IPS DF 19.7 (cell line): ENCODE data around the gene ZCCHC14.
"Not testable (repeated sequence)": the region's sequence is repeated elsewhere in the genome, so short reads cannot be mapped to it uniquely, and the experiment has no call there.

Experiments
- DNase-seq: peaks from one replicate; pipeline ENCODE4 v3.0.0-alpha.2; 2013; ENCODE audit warnings: low read depth, low spot score

The ZCCHC14 gene

GRCh38 chr16:87524407-87524806, 31.6 kb upstream of the ZCCHC14 start:
- no peak for DNase-seq

GRCh38 chr16:87523605-87524004, 30.8 kb upstream of the ZCCHC14 start:
- DNase-seq, result not testable (repeated sequence)

- DNase-seq, result not testable (repeated sequence)
Observed at GRCh38 chr16:87521764-87522163, 28.9 kb upstream of the ZCCHC14 start.

DNA sequence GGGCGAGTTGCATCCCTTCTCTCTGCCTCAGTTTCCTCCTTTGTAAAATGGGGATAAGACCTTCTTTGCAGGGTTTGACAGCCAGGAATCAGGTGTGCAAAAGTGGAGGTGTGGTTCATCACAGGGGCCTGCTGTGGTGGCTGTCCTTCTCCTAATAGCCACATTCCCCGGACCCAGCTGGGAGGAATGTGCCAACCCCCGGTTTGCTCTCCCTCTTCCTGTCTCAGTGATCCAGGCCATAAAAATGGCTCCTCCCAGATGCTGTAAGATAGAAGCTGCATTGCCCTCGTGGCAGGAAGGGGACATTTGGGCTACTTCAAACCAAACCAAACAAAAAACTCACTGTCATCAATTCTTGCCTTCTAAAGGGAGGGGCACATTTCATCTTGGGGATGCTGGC, 26.3 kb upstream of the ZCCHC14 start:
- not testable (repeated sequence) for DNase-seq

DNA sequence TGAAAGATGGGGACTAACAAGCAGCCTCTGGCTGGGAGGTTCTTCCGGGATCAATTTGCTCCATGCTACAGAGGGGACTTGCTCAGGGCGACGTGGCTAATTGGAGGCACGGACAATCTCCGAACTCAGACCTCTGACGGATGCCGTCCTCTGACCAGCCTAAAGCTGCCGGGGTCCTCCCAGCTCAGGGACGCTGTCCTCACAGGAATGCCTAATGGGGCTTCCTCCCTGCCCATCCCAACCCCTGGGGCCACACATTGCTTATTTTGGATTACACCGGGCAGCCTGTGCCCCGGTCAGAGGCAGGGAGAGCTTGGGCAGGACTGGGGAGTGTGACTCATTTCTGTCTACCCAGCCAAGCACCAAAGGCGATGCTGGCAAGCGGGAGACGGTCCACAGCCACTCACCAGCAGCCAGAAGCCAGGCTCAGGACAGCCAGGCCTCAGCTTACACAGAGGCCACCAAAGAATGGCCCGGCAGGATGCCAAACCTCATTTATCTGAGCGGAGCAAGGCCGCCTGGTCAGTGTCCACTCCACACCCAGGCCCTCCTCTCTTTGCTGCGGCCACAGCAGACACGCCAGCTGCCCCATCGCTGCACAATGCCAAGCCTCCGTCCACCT, 25.7 kb upstream of the ZCCHC14 start:
- DNase-seq, result not testable (repeated sequence)

GRCh38 chr16:87517610-87518429, 25.0 kb upstream of the ZCCHC14 start:
- not testable (repeated sequence) for DNase-seq

GRCh38 chr16:87516361-87516760, 23.5 kb upstream of the ZCCHC14 start:
- no peak for DNase-seq

DNA sequence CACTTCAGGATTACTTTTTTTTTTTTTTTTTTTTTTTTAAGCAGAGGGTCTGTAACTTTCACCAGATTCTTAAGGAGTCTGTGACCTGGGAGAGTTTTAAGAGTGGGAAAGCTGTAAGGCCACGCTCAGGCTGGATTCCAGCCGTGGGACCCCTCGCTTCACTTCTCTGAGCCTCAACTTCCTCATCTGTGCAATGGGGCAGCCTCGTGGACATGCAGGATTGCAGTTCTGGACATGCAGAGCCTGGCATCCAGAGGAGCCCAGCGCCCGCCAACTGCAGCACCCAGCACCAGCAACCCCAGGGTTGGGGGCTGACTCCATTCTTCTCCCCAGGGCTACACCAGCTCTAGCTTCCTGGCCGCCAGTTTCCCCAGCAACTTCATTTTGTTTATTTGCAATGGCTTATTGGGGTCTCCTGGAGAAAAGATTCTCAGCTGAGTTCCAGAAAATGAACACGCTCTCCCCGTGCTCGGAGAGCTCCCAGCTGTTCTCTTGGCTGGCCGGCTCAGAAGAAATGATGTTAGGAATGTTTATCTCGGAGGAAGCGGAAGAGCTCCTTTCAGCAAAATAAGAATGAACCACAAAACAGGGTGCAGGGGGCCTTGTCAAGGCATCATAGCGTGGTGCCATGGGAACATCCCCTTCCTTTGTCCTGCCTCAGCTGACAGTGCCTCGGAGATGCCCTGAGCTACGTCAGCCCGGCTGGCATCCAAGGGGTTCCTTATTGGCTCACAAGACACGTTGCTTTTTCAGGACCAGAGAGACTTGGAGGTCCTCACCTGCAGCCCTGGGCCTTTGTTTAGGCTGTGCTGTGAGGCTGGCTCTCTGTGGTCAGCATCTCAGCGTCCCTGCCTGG, 22.9 kb upstream of the ZCCHC14 start:
- no peak for DNase-seq

DNA sequence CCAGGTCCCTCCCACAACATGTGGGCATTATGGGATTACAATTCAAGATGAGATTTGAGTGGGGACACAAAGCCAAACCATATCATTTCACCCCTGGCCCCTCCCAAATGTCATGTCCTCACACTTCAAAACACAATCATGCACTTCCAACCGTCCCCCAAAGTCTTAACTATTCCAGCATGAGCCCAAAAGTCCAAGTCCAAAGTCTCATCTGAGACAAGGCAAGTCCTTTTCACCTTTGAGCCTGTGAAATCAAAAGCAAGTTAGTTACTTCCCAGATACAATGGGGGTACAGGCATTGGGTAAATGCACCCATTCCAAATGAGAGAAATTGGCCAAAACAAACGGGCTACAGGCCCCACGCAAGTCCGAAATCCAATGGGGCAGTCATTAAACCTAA, 17.0 kb upstream of the ZCCHC14 start:
- not testable (repeated sequence) for DNase-seq

GRCh38 chr16:87507351-87508069, 14.7 kb upstream of the ZCCHC14 start:
- no peak for DNase-seq

DNA sequence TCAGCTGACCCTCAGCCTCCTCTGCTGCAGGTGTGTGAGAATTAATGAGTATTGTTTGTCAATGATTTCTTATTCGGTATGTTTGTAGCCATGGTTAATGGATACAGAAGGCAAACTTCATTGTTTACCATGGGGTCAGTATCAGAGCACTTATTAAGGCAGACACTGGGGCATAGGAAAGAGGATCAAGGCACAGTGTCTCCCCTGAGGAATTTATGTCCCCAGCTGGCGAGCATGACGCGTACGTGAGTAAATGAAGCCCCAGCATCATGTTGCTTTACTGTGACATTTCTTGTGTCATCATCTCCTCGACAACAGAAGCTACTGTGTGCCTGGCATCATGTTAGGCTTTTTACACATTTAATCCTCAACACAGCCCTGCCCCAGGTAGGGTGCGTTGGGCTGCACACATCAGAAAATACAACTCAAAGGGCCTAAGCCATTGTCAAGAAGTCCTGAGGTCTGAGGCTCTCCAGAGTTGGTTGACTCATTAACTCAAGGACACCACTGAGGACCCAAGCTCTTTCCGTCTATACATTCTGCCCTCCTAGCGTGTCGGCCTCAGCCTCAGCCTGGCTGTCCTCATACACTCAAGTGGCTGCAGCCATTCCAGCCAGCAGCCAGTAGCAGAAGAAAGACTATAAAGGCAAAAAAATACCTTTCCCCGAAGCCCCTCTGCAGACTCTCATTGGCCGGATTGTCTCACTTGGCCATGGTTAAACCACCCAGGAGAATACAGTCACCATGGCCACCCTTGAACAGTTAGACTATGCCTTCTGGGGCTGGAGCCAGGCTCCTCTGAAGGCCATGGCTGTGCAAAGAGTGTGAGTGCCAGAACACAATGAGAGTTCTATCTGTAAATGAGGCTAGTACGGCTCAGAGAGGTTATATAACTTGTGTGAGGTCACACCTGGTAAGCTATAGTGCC, 13.9 kb upstream of the ZCCHC14 start:
- no peak for DNase-seq

DNA sequence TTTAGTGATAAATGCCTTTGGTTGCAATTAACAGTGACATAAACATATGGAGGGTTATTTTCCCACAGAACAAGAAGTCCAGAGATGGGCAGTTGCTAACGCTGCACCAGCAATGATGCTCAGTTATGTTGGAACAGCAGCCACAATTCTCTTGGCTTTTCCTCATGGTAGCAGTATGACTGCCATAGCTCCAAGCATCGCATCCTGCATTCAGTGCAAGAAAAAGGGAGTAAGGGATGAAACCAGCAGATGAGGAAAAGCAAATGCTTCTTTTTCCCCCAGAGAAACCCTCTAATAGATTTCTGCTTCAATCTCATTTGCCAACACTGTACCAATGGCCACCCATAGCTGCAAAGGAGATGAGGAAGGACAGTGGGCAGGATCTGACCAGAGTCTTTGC, 13.0 kb upstream of the ZCCHC14 start:
- no peak for DNase-seq

DNA sequence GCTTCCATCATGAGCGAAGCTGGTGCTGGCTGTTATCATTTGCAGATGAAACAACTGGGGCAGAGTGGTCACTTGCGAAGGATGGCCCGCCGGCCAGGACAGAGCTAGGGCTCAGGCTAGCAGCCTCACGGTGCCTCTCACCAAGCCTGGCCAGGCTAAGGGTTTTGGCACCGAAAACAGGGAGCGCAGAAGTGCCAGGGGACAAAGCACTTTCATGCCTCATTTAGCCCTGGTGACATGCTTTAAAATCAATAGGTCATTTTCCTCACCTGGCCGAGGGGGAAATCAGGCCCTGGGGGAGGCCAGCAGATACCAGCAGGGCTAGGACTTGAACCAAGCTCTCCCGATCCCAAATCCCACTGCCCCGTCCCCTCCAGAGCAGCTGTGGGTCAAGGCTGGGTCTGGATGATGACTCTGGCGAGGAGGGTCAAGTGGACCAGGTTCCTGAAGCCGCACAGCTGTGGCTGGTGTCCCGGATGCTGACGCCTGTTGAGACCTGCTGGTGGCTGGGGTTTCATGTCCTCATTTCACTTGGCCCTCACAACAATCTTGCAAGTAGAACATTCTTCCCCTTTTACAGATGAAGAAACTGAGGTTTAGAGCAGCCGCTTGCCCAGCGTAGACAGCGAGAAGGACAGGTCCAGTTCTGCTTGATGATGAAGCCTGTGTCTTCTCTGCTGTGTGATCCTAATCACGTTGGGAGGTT, 10.6 kb upstream of the ZCCHC14 start:
- not testable (repeated sequence) for DNase-seq

DNA sequence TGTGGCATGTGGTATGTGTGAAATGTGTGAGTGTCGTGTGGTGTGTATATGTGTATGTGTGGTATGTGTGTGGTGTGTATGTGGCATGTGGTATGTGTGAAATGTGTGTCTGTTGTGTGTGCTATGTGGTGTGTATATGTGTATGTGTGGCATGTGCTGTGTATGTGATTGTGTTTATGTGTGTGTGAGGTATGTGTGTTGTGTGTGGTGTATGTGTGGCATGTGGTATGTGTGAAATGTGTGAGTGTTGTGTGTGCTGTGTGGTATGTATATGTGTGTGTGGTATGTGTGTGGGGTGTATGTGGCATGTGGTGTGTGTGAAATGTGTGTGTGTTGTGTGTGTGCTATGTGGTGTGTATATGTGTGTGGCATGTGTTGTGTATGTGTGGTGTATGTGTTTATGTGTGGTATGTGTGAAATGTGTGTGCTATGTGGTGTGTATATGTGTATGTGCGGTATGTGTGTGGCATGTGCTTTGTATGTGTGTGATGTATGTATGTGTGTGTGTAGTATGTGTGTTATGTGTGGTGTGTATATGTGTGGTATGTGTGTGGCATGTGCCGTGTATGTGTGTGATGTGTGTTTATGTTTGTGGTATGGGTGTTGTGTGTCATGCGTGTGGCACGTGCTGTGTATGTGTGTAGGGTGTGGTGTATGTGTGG, 9.6 kb upstream of the ZCCHC14 start:
- DNase-seq, result no peak

GRCh38 chr16:87501117-87501516, 8.3 kb upstream of the ZCCHC14 start:
- DNase-seq, result no peak

GRCh38 chr16:87499189-87499486, 6.3 kb upstream of the ZCCHC14 start:
- DNase-seq, result no peak

DNA sequence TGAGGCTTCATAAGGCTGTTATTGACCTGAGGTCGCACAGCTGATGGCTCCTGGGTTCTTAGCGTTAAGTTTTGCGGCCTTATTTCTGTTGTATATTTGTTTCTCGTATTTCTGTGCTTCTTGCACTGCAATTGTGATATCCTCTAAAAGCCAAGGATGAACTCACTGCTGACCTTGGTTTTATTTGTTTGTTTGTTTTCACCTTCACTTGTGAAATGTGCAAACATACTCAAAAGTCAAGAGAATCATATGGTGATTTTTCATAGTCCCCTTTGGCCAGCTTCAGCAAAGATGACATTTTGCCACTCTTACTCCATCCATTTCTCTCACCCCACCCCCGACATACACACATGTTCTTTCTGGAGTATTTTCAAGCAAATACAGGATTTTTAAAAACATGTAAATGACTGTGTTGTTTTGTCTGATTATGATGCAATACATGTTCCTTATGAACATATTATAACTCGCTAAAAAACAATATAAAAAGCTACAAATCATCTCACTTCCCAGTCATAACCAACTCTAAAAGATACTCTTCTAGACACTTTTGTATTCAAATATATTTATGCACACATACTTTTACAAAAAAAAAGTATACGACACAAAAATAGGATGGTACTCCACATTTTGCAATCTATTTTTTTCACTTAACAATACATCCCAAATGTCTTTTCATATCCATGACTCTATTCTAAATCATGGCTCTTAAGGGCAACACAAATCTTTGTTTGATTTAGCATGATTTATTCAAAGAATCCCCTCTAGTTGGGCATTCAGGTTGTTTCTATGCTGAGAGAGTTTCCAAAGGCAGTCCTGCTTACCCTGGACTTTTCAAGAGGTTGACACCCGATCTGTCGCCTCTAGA, 5.7 kb upstream of the ZCCHC14 start:
- no peak for DNase-seq

- DNase-seq, result not testable (repeated sequence)
Observed at GRCh38 chr16:87497767-87498290, 5.0 kb upstream of the ZCCHC14 start.
